ENCODE results near the gene PBX4.

DNA sequence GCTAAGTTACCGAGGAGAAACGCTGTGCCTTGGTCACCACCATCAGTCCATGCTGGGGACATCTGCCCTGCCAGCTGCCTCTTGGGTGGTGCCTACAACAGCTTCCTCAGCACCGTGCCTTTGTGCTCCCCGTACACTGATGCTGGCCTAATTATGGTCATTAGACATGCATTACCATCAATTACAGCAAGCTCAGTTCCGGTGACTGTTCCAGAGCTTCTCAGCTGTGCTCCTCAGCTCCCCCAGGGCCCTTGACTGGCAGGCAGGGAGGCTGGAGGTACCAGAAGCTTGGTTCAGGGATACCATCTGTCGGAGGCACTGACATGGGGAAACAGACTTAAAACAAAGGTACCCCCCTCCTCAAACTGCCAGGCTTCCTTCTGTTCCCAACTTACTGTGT is 40.2 kb downstream of the PBX4 start:
- TF ChIP-seq EZH2 (IDR thresholded peaks at IDR 0.05; ENCODE audit: insufficient read depth, low read length): no peak
- TF ChIP-seq, protein P1, sequence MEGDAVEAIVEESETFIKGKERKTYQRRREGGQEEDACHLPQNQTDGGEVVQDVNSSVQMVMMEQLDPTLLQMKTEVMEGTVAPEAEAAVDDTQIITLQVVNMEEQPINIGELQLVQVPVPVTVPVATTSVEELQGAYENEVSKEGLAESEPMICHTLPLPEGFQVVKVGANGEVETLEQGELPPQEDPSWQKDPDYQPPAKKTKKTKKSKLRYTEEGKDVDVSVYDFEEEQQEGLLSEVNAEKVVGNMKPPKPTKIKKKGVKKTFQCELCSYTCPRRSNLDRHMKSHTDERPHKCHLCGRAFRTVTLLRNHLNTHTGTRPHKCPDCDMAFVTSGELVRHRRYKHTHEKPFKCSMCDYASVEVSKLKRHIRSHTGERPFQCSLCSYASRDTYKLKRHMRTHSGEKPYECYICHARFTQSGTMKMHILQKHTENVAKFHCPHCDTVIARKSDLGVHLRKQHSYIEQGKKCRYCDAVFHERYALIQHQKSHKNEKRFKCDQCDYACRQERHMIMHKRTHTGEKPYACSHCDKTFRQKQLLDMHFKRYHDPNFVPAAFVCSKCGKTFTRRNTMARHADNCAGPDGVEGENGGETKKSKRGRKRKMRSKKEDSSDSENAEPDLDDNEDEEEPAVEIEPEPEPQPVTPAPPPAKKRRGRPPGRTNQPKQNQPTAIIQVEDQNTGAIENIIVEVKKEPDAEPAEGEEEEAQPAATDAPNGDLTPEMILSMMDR (IDR thresholded peaks at IDR 0.05; ENCODE audit: insufficient read depth, low read depth, low read length): no peak

Data from astrocyte (in vitro differentiated cells and primary cell).